K562 (cell line): ENCODE data around the gene HSPH1. TPM values are rescaled to one million over a fixed set of nuclear protein-coding genes. Genes with fewer than 3 reads are reported as not detected.

Source experiments
- ATF7 ChIP-seq: fragments of 450-650 bp; IDR thresholded peaks from 2 replicates; pipeline ENCODE4 v1.7.1; 2014; ENCODE audit warnings: mild to moderate bottlenecking, moderate library complexity
- C11orf30 ChIP-seq: fragments of 450-650 bp; IDR thresholded peaks from 2 replicates; pipeline ENCODE4 v1.6.1; 2016; ENCODE audit warnings: low read depth, mild to moderate bottlenecking
- DMBX1 ChIP-seq: fragments of 250-450 bp; sonication (Bioruptor Pico); IDR thresholded peaks from 2 replicates; pipeline ENCODE4 v1.8.0; 2022; ENCODE audit warnings: inconsistent platforms, mild to moderate bottlenecking, moderate library complexity, borderline replicate concordance
- ETV5 ChIP-seq: sonication (generic); formaldehyde crosslinking; IDR thresholded peaks from 2 replicates; pipeline ENCODE4 v1.4.0; 2020; ENCODE audit warnings: low read depth, mild to moderate bottlenecking, missing genetic modification reagents
- FOSL1 ChIP-seq: fragments of 200-800 bp; sonication (Bioruptor generic); conservative IDR thresholded peaks from 2 replicates; pipeline ENCODE4 v1.6.1; 2016; ENCODE audit warnings: missing genetic modification characterization, missing compliant biosample characterization
- GATAD2A ChIP-seq: fragments of 450-650 bp; IDR thresholded peaks from 2 replicates; pipeline ENCODE4 v1.6.1; 2017
- JUN ChIP-seq, 2 experiments: sonication (generic) in 1 of 2; formaldehyde crosslinking in 1 of 2; IDR thresholded peaks; 2 replicates each; pipeline versions ENCODE4 v1.6.1 to v1.8.0; 2012 to 2022; ENCODE audit warnings: borderline replicate concordance in 2 of 2, mild to moderate bottlenecking in 2 of 2, improper control_type of control experiment in 1 of 2, low read depth in 1 of 2, low read length in 1 of 2, missing genetic modification reagents in 1 of 2
- MYC ChIP-seq, 2 experiments: fragments of 250-450 bp in 1 of 2; sonication (Bioruptor Pico) in 1 of 2; IDR thresholded peaks; 2 replicates each; pipeline versions ENCODE4 v1.5.1 to v1.6.1; 2012 to 2021; ENCODE audit warnings: low read depth in 2 of 2, borderline replicate concordance in 1 of 2, improper control_type of control experiment in 1 of 2, low read length in 1 of 2, mild to moderate bottlenecking in 1 of 2, moderate library complexity in 1 of 2
- NR3C1 ChIP-seq: sonication (generic); formaldehyde crosslinking; IDR thresholded peaks from 2 replicates; pipeline ENCODE4 v1.8.1; 2022; ENCODE audit warnings: missing genetic modification reagents
- RBM39 ChIP-seq: fragments of 200-400 bp; formaldehyde crosslinking; optimal IDR thresholded peaks from 2 replicates; pipeline ENCODE3; 2018; ENCODE audit warnings: low read depth, low read length
- SAP30 ChIP-seq: fragments of 200-600 bp; sonication (generic); IDR thresholded peaks from 2 replicates; pipeline ENCODE4 v1.6.1; 2012; ENCODE audit warnings: borderline replicate concordance, low read depth, mild to moderate bottlenecking, moderate library complexity, low read length, control low read depth, inconsistent platforms; ENCODE audit not compliant: insufficient read depth, poor library complexity, severe bottlenecking
- ZNF76 ChIP-seq: fragments of 250-450 bp; sonication (Bioruptor Pico); IDR thresholded peaks from 2 replicates; pipeline ENCODE4 v1.4.0; 2020; ENCODE audit warnings: mild to moderate bottlenecking, moderate library complexity, borderline replicate concordance
- ZSCAN29 ChIP-seq: fragments of 450-650 bp; IDR thresholded peaks from 2 replicates; pipeline ENCODE4 v1.6.1; 2017
- polyA plus RNA-seq, 8 experiments: library from polyadenylated mRNA; depleted of rRNA in 4 of 8; stranded (reverse) in 5 of 8; unstranded in 3 of 8; fragments of >200 nt; fragmentation: Nextera tagmentation in 2 of 8; fragmentation: Illumina TruSeq in 1 of 8; extraction: Ambion mirVana in 2 of 8; extraction: Trizol in 1 of 8; gene quantifications; 2 replicates each; pipeline versions ENCODE4 v1.2.1 to v1.2.3, GENCODE V29; 2011 to 2014; ENCODE audit warnings: inconsistent platforms in 1 of 8, missing spikeins in 1 of 8
- total RNA-seq, 7 experiments: library from RNA; depleted of rRNA in 6 of 7; stranded (reverse); fragments of >200 nt in 6 of 7; fragmentation: Illumina TruSeq in 2 of 7; extraction: Trizol in 2 of 7; gene quantifications; 2 replicates each; pipeline versions ENCODE4 v1.2.1 to v1.2.3, GENCODE V29; 2011 to 2021; ENCODE audit warnings: low replicate concordance in 1 of 7
- TF ChIP-seq, protein P1 (sequence below): fragments of 450-650 bp; IDR thresholded peaks from 2 replicates; pipeline ENCODE4 v1.6.1; 2016; ENCODE audit warnings: mild to moderate bottlenecking, moderate library complexity
- TF ChIP-seq, protein P2 (sequence below): fragments of 200-400 bp; formaldehyde crosslinking; IDR thresholded peaks from 2 replicates; pipeline ENCODE4 v1.6.1; 2017; ENCODE audit warnings: mild to moderate bottlenecking, low read depth, low read length, moderate library complexity

The HSPH1 gene
- total and polyA plus RNA-seq, 9 of the 15 experiments (the other 6 are each of a cell fraction or from before 2014, with no cell fraction given) = 34.6 to 104 (median 64.7) TPM

DNA sequence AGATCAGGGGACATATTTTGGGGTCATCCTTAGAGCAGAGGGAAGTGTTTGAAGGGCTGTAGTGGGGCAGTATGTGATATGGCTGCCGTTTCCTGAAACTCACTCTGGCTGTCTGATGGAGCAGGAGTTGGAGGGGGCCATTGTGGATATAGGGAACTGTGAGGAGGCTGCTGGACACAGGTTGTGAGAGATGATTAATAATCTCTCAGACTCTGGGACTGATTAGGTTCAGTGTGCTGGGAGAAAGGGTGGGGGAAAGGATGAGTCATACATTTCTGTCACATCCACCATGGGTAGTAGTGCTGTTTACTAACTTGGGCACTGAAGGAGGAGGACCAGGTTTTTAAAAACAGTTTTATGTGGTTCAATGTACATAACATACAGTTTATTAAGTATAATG lies 42.9 kb upstream of the HSPH1 start (continued):
- TF ChIP-seq NR3C1 (CRISPR knock-in tag) = no peak
- TF ChIP-seq ZNF76 (CRISPR knock-in tag) = no peak
- TF ChIP-seq ATF7 = peak; percentile 36; the same call in 1 of the 2 replicates
- TF ChIP-seq, protein P1, sequence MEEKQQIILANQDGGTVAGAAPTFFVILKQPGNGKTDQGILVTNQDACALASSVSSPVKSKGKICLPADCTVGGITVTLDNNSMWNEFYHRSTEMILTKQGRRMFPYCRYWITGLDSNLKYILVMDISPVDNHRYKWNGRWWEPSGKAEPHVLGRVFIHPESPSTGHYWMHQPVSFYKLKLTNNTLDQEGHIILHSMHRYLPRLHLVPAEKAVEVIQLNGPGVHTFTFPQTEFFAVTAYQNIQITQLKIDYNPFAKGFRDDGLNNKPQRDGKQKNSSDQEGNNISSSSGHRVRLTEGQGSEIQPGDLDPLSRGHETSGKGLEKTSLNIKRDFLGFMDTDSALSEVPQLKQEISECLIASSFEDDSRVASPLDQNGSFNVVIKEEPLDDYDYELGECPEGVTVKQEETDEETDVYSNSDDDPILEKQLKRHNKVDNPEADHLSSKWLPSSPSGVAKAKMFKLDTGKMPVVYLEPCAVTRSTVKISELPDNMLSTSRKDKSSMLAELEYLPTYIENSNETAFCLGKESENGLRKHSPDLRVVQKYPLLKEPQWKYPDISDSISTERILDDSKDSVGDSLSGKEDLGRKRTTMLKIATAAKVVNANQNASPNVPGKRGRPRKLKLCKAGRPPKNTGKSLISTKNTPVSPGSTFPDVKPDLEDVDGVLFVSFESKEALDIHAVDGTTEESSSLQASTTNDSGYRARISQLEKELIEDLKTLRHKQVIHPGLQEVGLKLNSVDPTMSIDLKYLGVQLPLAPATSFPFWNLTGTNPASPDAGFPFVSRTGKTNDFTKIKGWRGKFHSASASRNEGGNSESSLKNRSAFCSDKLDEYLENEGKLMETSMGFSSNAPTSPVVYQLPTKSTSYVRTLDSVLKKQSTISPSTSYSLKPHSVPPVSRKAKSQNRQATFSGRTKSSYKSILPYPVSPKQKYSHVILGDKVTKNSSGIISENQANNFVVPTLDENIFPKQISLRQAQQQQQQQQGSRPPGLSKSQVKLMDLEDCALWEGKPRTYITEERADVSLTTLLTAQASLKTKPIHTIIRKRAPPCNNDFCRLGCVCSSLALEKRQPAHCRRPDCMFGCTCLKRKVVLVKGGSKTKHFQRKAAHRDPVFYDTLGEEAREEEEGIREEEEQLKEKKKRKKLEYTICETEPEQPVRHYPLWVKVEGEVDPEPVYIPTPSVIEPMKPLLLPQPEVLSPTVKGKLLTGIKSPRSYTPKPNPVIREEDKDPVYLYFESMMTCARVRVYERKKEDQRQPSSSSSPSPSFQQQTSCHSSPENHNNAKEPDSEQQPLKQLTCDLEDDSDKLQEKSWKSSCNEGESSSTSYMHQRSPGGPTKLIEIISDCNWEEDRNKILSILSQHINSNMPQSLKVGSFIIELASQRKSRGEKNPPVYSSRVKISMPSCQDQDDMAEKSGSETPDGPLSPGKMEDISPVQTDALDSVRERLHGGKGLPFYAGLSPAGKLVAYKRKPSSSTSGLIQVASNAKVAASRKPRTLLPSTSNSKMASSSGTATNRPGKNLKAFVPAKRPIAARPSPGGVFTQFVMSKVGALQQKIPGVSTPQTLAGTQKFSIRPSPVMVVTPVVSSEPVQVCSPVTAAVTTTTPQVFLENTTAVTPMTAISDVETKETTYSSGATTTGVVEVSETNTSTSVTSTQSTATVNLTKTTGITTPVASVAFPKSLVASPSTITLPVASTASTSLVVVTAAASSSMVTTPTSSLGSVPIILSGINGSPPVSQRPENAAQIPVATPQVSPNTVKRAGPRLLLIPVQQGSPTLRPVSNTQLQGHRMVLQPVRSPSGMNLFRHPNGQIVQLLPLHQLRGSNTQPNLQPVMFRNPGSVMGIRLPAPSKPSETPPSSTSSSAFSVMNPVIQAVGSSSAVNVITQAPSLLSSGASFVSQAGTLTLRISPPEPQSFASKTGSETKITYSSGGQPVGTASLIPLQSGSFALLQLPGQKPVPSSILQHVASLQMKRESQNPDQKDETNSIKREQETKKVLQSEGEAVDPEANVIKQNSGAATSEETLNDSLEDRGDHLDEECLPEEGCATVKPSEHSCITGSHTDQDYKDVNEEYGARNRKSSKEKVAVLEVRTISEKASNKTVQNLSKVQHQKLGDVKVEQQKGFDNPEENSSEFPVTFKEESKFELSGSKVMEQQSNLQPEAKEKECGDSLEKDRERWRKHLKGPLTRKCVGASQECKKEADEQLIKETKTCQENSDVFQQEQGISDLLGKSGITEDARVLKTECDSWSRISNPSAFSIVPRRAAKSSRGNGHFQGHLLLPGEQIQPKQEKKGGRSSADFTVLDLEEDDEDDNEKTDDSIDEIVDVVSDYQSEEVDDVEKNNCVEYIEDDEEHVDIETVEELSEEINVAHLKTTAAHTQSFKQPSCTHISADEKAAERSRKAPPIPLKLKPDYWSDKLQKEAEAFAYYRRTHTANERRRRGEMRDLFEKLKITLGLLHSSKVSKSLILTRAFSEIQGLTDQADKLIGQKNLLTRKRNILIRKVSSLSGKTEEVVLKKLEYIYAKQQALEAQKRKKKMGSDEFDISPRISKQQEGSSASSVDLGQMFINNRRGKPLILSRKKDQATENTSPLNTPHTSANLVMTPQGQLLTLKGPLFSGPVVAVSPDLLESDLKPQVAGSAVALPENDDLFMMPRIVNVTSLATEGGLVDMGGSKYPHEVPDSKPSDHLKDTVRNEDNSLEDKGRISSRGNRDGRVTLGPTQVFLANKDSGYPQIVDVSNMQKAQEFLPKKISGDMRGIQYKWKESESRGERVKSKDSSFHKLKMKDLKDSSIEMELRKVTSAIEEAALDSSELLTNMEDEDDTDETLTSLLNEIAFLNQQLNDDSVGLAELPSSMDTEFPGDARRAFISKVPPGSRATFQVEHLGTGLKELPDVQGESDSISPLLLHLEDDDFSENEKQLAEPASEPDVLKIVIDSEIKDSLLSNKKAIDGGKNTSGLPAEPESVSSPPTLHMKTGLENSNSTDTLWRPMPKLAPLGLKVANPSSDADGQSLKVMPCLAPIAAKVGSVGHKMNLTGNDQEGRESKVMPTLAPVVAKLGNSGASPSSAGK = no peak
- TF ChIP-seq RBM39 = no peak
- peak; percentile 88 for TF ChIP-seq JUN (IDR thresholded peaks at IDR 0.05; ENCODE audit: borderline replicate concordance, low read depth, low read length)
- no peak for TF ChIP-seq JUN (CRISPR knock-in tag; IDR thresholded peaks at IDR 0.05; ENCODE audit: borderline replicate concordance)
- no peak for TF ChIP-seq DMBX1 (CRISPR knock-in tag)
- no peak for TF ChIP-seq ZSCAN29
- peak; percentile 96 for TF ChIP-seq FOSL1 (tag)
- no peak for TF ChIP-seq SAP30
- 0 out of 2 replicates have a peak, but pooled peaks have one; percentile 33 for TF ChIP-seq GATAD2A
- TF ChIP-seq, protein P2, sequence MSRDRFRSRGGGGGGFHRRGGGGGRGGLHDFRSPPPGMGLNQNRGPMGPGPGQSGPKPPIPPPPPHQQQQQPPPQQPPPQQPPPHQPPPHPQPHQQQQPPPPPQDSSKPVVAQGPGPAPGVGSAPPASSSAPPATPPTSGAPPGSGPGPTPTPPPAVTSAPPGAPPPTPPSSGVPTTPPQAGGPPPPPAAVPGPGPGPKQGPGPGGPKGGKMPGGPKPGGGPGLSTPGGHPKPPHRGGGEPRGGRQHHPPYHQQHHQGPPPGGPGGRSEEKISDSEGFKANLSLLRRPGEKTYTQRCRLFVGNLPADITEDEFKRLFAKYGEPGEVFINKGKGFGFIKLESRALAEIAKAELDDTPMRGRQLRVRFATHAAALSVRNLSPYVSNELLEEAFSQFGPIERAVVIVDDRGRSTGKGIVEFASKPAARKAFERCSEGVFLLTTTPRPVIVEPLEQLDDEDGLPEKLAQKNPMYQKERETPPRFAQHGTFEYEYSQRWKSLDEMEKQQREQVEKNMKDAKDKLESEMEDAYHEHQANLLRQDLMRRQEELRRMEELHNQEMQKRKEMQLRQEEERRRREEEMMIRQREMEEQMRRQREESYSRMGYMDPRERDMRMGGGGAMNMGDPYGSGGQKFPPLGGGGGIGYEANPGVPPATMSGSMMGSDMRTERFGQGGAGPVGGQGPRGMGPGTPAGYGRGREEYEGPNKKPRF = no peak
- TF ChIP-seq C11orf30 = no peak
- 0 out of 2 replicates have a peak, but pooled peaks have one; percentile 11 for TF ChIP-seq MYC (IDR thresholded peaks at IDR 0.05; ENCODE audit: low read depth, low read length)
- no peak for TF ChIP-seq MYC (CRISPR knock-in tag; IDR thresholded peaks at IDR 0.05; ENCODE audit: borderline replicate concordance, low read depth)
- TF ChIP-seq ETV5 (CRISPR knock-in tag) = no peak
